ENCODE results near the gene MMP14.

MMP14 gene

GRCh38 chr14:22841769-22842168 lies 5.4 kb downstream of the MMP14 start:
- Histone ChIP-seq H3K4me3 (ENCODE audit: low read depth, low read length) (no peak overlapping the region), H3K27me3 (ENCODE audit: insufficient read depth, low read depth, severe bottlenecking) (no peaks in the 10 kb centered on the region)
- TF ChIP-seq CTCF (IDR thresholded peaks at IDR 0.05; ENCODE audit: low read depth, low read length), result no peak

GRCh38 chr14:22842211-22843122 lies 6.1 kb downstream of the MMP14 start:
- H3K27ac ChIP-seq, result no peak overlapping the region
- H3K4me3 ChIP-seq (ENCODE audit: low read depth, low read length), result no peak overlapping the region
- no peak for TF ChIP-seq CTCF (IDR thresholded peaks at IDR 0.05; ENCODE audit: low read depth, low read length)
- no peaks in the 10 kb centered on the region for H3K36me3 ChIP-seq
- H3K9me3 ChIP-seq (ENCODE audit: severe bottlenecking), result no peaks in the 10 kb centered on the region
- DNase-seq, result no peak
- no peaks in the 10 kb centered on the region for H3K27me3 ChIP-seq (ENCODE audit: insufficient read depth, low read depth, severe bottlenecking)

More at GRCh38 chr14:22841769-22842168, 5.4 kb downstream of the MMP14 start:
- no peak for DNase-seq
- Histone ChIP-seq H3K9me3 (ENCODE audit: severe bottlenecking) (no peaks in the 10 kb centered on the region), H3K36me3 (no peaks in the 10 kb centered on the region), H3K27ac (no peak overlapping the region)

GRCh38 chr14:22843123-22843925 lies 6.9 kb downstream of the MMP14 start:
- Histone ChIP-seq H3K27me3 (ENCODE audit: insufficient read depth, low read depth, severe bottlenecking) (no peaks in the 10 kb centered on the region), H3K27ac (no peak overlapping the region), H3K9me3 (ENCODE audit: severe bottlenecking) (no peaks in the 10 kb centered on the region), H3K4me3 (ENCODE audit: low read depth, low read length) (no peak overlapping the region), H3K36me3 (no peaks in the 10 kb centered on the region)
- TF ChIP-seq CTCF (IDR thresholded peaks at IDR 0.05; ENCODE audit: low read depth, low read length), result no peak
- DNase-seq, result no peak

GRCh38 chr14:22844221-22845102 lies 8.1 kb downstream of the MMP14 start:
- no peaks in the 10 kb centered on the region for H3K36me3 ChIP-seq

More at GRCh38 chr14:22844221-22845102, 8.1 kb downstream of the MMP14 start:
- no peak for TF ChIP-seq CTCF (IDR thresholded peaks at IDR 0.05; ENCODE audit: low read depth, low read length)
- H3K4me3 ChIP-seq (ENCODE audit: low read depth, low read length), result no peak overlapping the region
- no peaks in the 10 kb centered on the region for H3K9me3 ChIP-seq (ENCODE audit: severe bottlenecking)
- H3K27ac ChIP-seq, result no peak overlapping the region
- DNase-seq, result no peak
- H3K27me3 ChIP-seq (ENCODE audit: insufficient read depth, low read depth, severe bottlenecking), result no peaks in the 10 kb centered on the region

All from WERI-Rb-1 (cell line).